ENCODE measurements around the gene IL4R.

GRCh38 chr16:27287887-27288286, 25.9 kb upstream of the IL4R start:
- TF ChIP-seq CTCF (conservative IDR thresholded peaks at IDR 0.05; ENCODE audit: low read length) = no peak
- TF ChIP-seq EZH2phosphoT487 (IDR thresholded peaks at IDR 0.05; ENCODE audit: borderline replicate concordance) = no peak

Data from Loucy (cell line).